ENCODE measurements around the gene EVX2.

EVX2 gene

GRCh38 chr2:176083796-176084261, at the start of gene EVX2:
Gene EVX2, minus strand, starts transcription at chr2:176083962. Its CDS starts 186 bp downstream, at chr2:176083776.
- DNase-seq = no peak

GRCh38 chr2:176133389-176133788, 49.6 kb upstream of the EVX2 start:
- no peak for DNase-seq

GRCh38 chr2:176132205-176133171, 48.7 kb upstream of the EVX2 start:
- no peak for DNase-seq

GRCh38 chr2:176131848-176132158, 48.0 kb upstream of the EVX2 start:
- DNase-seq = no peak

- DNase-seq = no peak
These were observed 47.4 kb upstream of the EVX2 start for GRCh38 chr2:176130957-176131847.

GRCh38 chr2:176130147-176130956, 46.6 kb upstream of the EVX2 start:
- DNase-seq = no peak

GRCh38 chr2:176129813-176130146, 46.0 kb upstream of the EVX2 start:
- DNase-seq = no peak

GRCh38 chr2:176128982-176129796, 45.4 kb upstream of the EVX2 start, which contains the start of gene HOXD8:
Gene HOXD8, plus strand, starts transcription at chr2:176129705. Its CDS starts 662 bp downstream, at chr2:176130367.
- peak; percentile 84 for DNase-seq

- DNase-seq = no peak
These were observed 44.6 kb upstream of the EVX2 start for GRCh38 chr2:176128172-176128981.

- no peak for DNase-seq
These were observed 44.0 kb upstream of the EVX2 start for GRCh38 chr2:176127774-176128072.

GRCh38 chr2:176126929-176127773, 43.4 kb upstream of the EVX2 start:
- peak; percentile 62 for DNase-seq

- no peak for DNase-seq
These were observed 42.0 kb upstream of the EVX2 start for GRCh38 chr2:176125772-176126054.

GRCh38 chr2:176124947-176125771, 41.4 kb upstream of the EVX2 start:
- no peak for DNase-seq

GRCh38 chr2:176124110-176124946, 40.6 kb upstream of the EVX2 start:
- DNase-seq = no peak

- DNase-seq = no peak
These were observed 39.8 kb upstream of the EVX2 start for GRCh38 chr2:176123411-176124109.

- no peak for DNase-seq
These were observed 39.1 kb upstream of the EVX2 start, which contains the start of gene HOXD9 for GRCh38 chr2:176122683-176123410. Gene HOXD9, plus strand, starts transcription at chr2:176122719. Its CDS starts 50 bp downstream, at chr2:176122769.
